Neural cell (in vitro differentiated cells): ENCODE measurements around the gene SLC2A4. TPM values are rescaled to one million over a fixed set of nuclear protein-coding genes. Genes with fewer than 3 reads are reported as not detected.

Experiments used
- H2AFZ ChIP-seq: fragments of 200-600, 300-800 bp; sonication (generic), shearing (Covaris generic); 2 replicates; pipeline ENCODE4 v1.6.0; 2014; ENCODE audit warnings: low read depth, mild to moderate bottlenecking, antibody characterized with exemption, low read length, moderate library complexity
- H3F3A ChIP-seq: fragments of 200-600 bp; shearing (Covaris generic); 2 replicates; pipeline ENCODE4 v1.6.1; 2016; ENCODE audit warnings: mild to moderate bottlenecking, moderate library complexity, mixed read lengths, antibody characterized with exemption, low read length; ENCODE audit not compliant: insufficient read depth, poor library complexity, severe bottlenecking
- H3K27ac ChIP-seq: fragments of 200-600, 300-800 bp; sonication (generic), shearing (Covaris generic); 2 replicates; pipeline ENCODE4 v1.5.1; 2014; ENCODE audit warnings: mild to moderate bottlenecking, low read length, moderate library complexity
- H3K27me3 ChIP-seq: fragments of 300-800, 200-600 bp; sonication (generic), shearing (Covaris generic); 2 replicates; pipeline ENCODE4 v1.6.0; 2014; ENCODE audit warnings: mild to moderate bottlenecking, low read depth, low read length, moderate library complexity; ENCODE audit not compliant: insufficient read depth
- H3K36me3 ChIP-seq: fragments of 300-800, 200-600 bp; sonication (generic), shearing (Covaris generic); 2 replicates; pipeline ENCODE4 v1.5.1; 2014; ENCODE audit warnings: mild to moderate bottlenecking, antibody characterized with exemption, low read length, moderate library complexity; ENCODE audit not compliant: insufficient read depth
- H3K4me2 ChIP-seq: fragments of 300-800, 200-600 bp; sonication (generic), shearing (Covaris generic); 2 replicates; pipeline ENCODE4 v1.6.0; 2014; ENCODE audit warnings: mild to moderate bottlenecking, low read length
- H3K4me3 ChIP-seq: fragments of 300-800, 200-600 bp; sonication (generic), shearing (Covaris generic); 2 replicates; pipeline ENCODE4 v1.5.1; 2014; ENCODE audit warnings: mild to moderate bottlenecking, low read length, moderate library complexity
- H3K79me2 ChIP-seq: fragments of 200-600 bp; shearing (Covaris generic); replicated peaks from 2 replicates; pipeline ENCODE4 v1.6.0; 2014; ENCODE audit warnings: mild to moderate bottlenecking, low read length, moderate library complexity; ENCODE audit not compliant: insufficient read depth
- H3K9ac ChIP-seq: fragments of 300-800, 200-600 bp; sonication (generic), shearing (Covaris generic); 2 replicates; pipeline ENCODE4 v1.6.1; 2016; ENCODE audit warnings: mild to moderate bottlenecking, low read length, mixed read lengths
- H3K9me2 ChIP-seq: fragments of 200-600 bp; shearing (Covaris generic); 2 replicates; pipeline ENCODE4 v1.6.1; 2016; ENCODE audit warnings: mild to moderate bottlenecking, low read length, mixed read lengths; ENCODE audit not compliant: insufficient read depth
- H3K9me3 ChIP-seq: fragments of 200-600, 300-800 bp; sonication (generic), shearing (Covaris generic); 2 replicates; pipeline ENCODE4 v1.6.1; 2016; ENCODE audit warnings: mild to moderate bottlenecking, mixed run types, low read length, moderate library complexity, mixed read lengths
- H4K20me1 ChIP-seq: fragments of 200-600 bp; shearing (Covaris generic); 2 replicates; pipeline ENCODE4 v1.6.1; 2016; ENCODE audit warnings: mild to moderate bottlenecking, mixed run types; ENCODE audit not compliant: insufficient read depth
- CTCF ChIP-seq: fragments of 450-650 bp; IDR thresholded peaks from 2 replicates; pipeline ENCODE4 v1.5.1; 2014; ENCODE audit warnings: antibody characterized with exemption, mild to moderate bottlenecking, moderate library complexity; ENCODE audit not compliant: poor library complexity, severe bottlenecking
- EP300 ChIP-seq: fragments of 450-650 bp; conservative IDR thresholded peaks from 2 replicates; pipeline ENCODE4 v1.6.1; 2014; ENCODE audit warnings: antibody characterized with exemption, mild to moderate bottlenecking, moderate library complexity; ENCODE audit not compliant: poor library complexity, severe bottlenecking
- EZH2 ChIP-seq: fragments of 200-600, 300-800 bp; shearing (Covaris generic), sonication (generic); IDR thresholded peaks from 2 replicates; pipeline ENCODE4 v1.6.1; 2014; ENCODE audit warnings: antibody characterized with exemption, low read length, borderline replicate concordance, mild to moderate bottlenecking; ENCODE audit not compliant: insufficient read depth, poor library complexity, severe bottlenecking
- MXI1 ChIP-seq: fragments of 450-650 bp; conservative IDR thresholded peaks from 2 replicates; pipeline ENCODE4 v1.6.1; 2014; ENCODE audit warnings: antibody characterized with exemption, mild to moderate bottlenecking; ENCODE audit not compliant: poor library complexity, severe bottlenecking
- POLR2AphosphoS5 ChIP-seq: IDR thresholded peaks from 2 replicates; pipeline ENCODE4 v1.6.1; 2012
- RAD21 ChIP-seq: fragments of 450-650 bp; conservative IDR thresholded peaks from 2 replicates; pipeline ENCODE4 v1.6.1; 2014; ENCODE audit warnings: antibody characterized with exemption, mild to moderate bottlenecking, moderate library complexity
- REST ChIP-seq: IDR thresholded peaks from 2 replicates; pipeline ENCODE4 v1.6.1; 2012; ENCODE audit warnings: borderline replicate concordance
- SMC3 ChIP-seq: fragments of 450-650 bp; conservative IDR thresholded peaks from 2 replicates; pipeline ENCODE4 v1.6.1; 2014; ENCODE audit warnings: antibody characterized with exemption, mild to moderate bottlenecking, moderate library complexity; ENCODE audit not compliant: poor library complexity
- TAF1 ChIP-seq: IDR thresholded peaks from 2 replicates; pipeline ENCODE4 v1.6.1; 2012; ENCODE audit warnings: low read depth
- polyA plus RNA-seq: library from polyadenylated mRNA; depleted of rRNA; stranded (reverse); fragments of >200 nt; gene quantifications from 2 replicates; pipeline ENCODE4 v1.2.3, GENCODE V29; 2014

SLC2A4 gene
- polyA plus RNA-seq, 1 donor from 2014 or later: not detected

GRCh38 chr17:7250695-7251627 is 30.6 kb upstream of the SLC2A4 start:
- Histone ChIP-seq H3K27me3 (no peaks in the 10 kb centered on the region), H3K4me2 (peak overlapping the region; percentile 80), H3K9me3 (no peaks in the 10 kb centered on the region), H2AFZ (no peak overlapping the region), H3K79me2 (peaks cover 55% of the 10 kb centered on the region), H3K9me2 (no peaks in the 10 kb centered on the region), H3K4me3 (peak overlapping the region; percentile 70), H3K36me3 (no peaks in the 10 kb centered on the region), H3F3A (no peaks in the 10 kb centered on the region), H4K20me1 (no peaks in the 10 kb centered on the region), H3K27ac (peak overlapping the region; percentile 97), H3K9ac (peak overlapping the region; percentile 88)
- TF ChIP-seq SMC3 (no peak), EP300 (no peak), MXI1 (peak; percentile 8), EZH2 (no peak), POLR2AphosphoS5 (no peak), REST (no peak), TAF1 (peak; percentile 52)

GRCh38 chr17:7251661-7252175 is 29.8 kb upstream of the SLC2A4 start, which contains the start of gene CTDNEP1:
CTDNEP1 (minus strand) TSS chr17:7251734; CDS start chr17:7251296, 438 bp downstream.
- TF ChIP-seq SMC3 (no peak), MXI1 (no peak), EZH2 (no peak), RAD21 (no peak), CTCF (no peak), POLR2AphosphoS5 (peak; percentile 78), REST (peak; percentile 45), EP300 (no peak), TAF1 (peak; percentile 11)
- H3K4me2 ChIP-seq: peak within 1 kb of the TSS; percentile 95
- peak within 1 kb of the TSS; percentile 70 for H3K4me3 ChIP-seq
- H3K79me2 ChIP-seq: peaks cover 55% of the 10 kb centered on the region
- H3K9me2 ChIP-seq: no peaks in the 10 kb centered on the region
- H2AFZ ChIP-seq: peak within 1 kb of the TSS; percentile 62
- H4K20me1 ChIP-seq: no peaks in the 10 kb centered on the region
- H3F3A ChIP-seq: no peaks in the 10 kb centered on the region
- peak within 1 kb of the TSS; percentile 97 for H3K27ac ChIP-seq
- H3K9ac ChIP-seq: peak within 1 kb of the TSS; percentile 88
- no peaks in the 10 kb centered on the region for H3K27me3 ChIP-seq
- H3K9me3 ChIP-seq: no peaks in the 10 kb centered on the region
- H3K36me3 ChIP-seq: no peaks in the 10 kb centered on the region
